Left ventricle myocardium inferior (tissue), 1 donor: ENCODE data around the gene MBNL3. TPM values are rescaled to one million over a fixed set of nuclear protein-coding genes. Genes with fewer than 3 reads are reported as not detected.

Source experiments
- DNase-seq: peaks from one replicate; pipeline ENCODE4 v3.0.0-alpha.2; 2020
- H3K27ac ChIP-seq: fragments of 200-600 bp; replicated peaks from 2 replicates; pipeline ENCODE4 v1.8.0; 2021
- H3K27me3 ChIP-seq: fragments of 200-600 bp; 2 replicates; pipeline ENCODE4 v1.8.0; 2021; ENCODE audit warnings: low read depth
- H3K36me3 ChIP-seq: fragments of 200-600 bp; 2 replicates; pipeline ENCODE4 v1.8.0; 2021
- H3K4me1 ChIP-seq: fragments of 200-600 bp; 2 replicates; pipeline ENCODE4 v1.8.0; 2021
- H3K4me3 ChIP-seq: fragments of 200-600 bp; 2 replicates; pipeline ENCODE4 v1.8.0; 2021; ENCODE audit warnings: mild to moderate bottlenecking, moderate library complexity
- H3K9me3 ChIP-seq: fragments of 200-600 bp; replicated peaks from 2 replicates; pipeline ENCODE4 v1.8.0; 2021
- CTCF ChIP-seq: fragments of 200-600 bp; IDR thresholded peaks from 2 replicates; pipeline ENCODE4 v1.8.0; 2021; ENCODE audit warnings: antibody characterized with exemption, mild to moderate bottlenecking, borderline replicate concordance
- intact Hi-C: fragments of 100-400 bp; cut with micrococcal nuclease; formaldehyde crosslinking; loops from one replicate; pipeline ENCODE4 v1.11.0; 2022
- total RNA-seq: library from RNA; stranded (reverse); fragmentation: NEBNext Ultra II Directional; extraction: Animal tissue kit (Norgen Biotek cat#: 25700); gene quantifications from one replicate; pipeline ENCODE4 v1.2.1, GENCODE V29; 2021
- donor health status: DM: no; HTN: yes; CAD: no; lungs with severe emphysema.

The MBNL3 gene
- total RNA-seq, 1 donor from 2014 or later: 38.5 TPM

- Histone ChIP-seq H3K36me3 (no peaks in the 10 kb centered on the region), H3K9me3 (no peaks in the 10 kb centered on the region), H3K4me1 (no peaks in the 10 kb centered on the region), H3K4me3 (peak overlapping the region; percentile 29), H3K27ac (peak overlapping the region; percentile 6), H3K27me3 (no peaks in the 10 kb centered on the region)
- no peak for DNase-seq
- no peak for TF ChIP-seq CTCF
- intact Hi-C loops: no loop called here
Observed at GRCh38 chrX:132411310-132411977, 77.4 kb downstream of the MBNL3 start.

- peak overlapping the region; percentile 29 for H3K4me3 ChIP-seq
- no peak for DNase-seq
- no peaks in the 10 kb centered on the region for H3K36me3 ChIP-seq
- H3K27ac ChIP-seq: no peak overlapping the region
- intact Hi-C loops: no loop called here
- H3K27me3 ChIP-seq: no peaks in the 10 kb centered on the region
- no peaks in the 10 kb centered on the region for H3K9me3 ChIP-seq
- no peak for TF ChIP-seq CTCF
- no peaks in the 10 kb centered on the region for H3K4me1 ChIP-seq
Observed at GRCh38 chrX:132409780-132410556, 78.9 kb downstream of the MBNL3 start.

- no peak overlapping the region for H3K4me3 ChIP-seq
- no peaks in the 10 kb centered on the region for H3K36me3 ChIP-seq
- H3K27me3 ChIP-seq: no peaks in the 10 kb centered on the region
- intact Hi-C loops: no loop called here
- H3K27ac ChIP-seq: no peak overlapping the region
- no peak for TF ChIP-seq CTCF
- no peak for DNase-seq
- no peaks in the 10 kb centered on the region for H3K9me3 ChIP-seq
- no peaks in the 10 kb centered on the region for H3K4me1 ChIP-seq
Observed at GRCh38 chrX:132407691-132408090, 81.1 kb downstream of the MBNL3 start.

- Histone ChIP-seq H3K27ac (no peak overlapping the region), H3K4me3 (no peak overlapping the region), H3K27me3 (no peaks in the 10 kb centered on the region), H3K36me3 (no peaks in the 10 kb centered on the region), H3K9me3 (no peaks in the 10 kb centered on the region), H3K4me1 (no peaks in the 10 kb centered on the region)
- no peak for DNase-seq
- TF ChIP-seq CTCF: no peak
- intact Hi-C loops: no loop called here
Observed at GRCh38 chrX:132406106-132406505, 82.7 kb downstream of the MBNL3 start.

GRCh38 chrX:132404266-132404665, 84.6 kb downstream of the MBNL3 start:
- no peak for TF ChIP-seq CTCF
- H3K4me3 ChIP-seq: no peak overlapping the region

More at GRCh38 chrX:132404266-132404665, 84.6 kb downstream of the MBNL3 start:
- H3K27me3 ChIP-seq: no peaks in the 10 kb centered on the region
- no peaks in the 10 kb centered on the region for H3K4me1 ChIP-seq
- DNase-seq: no peak
- intact Hi-C loops: no loop called here
- H3K36me3 ChIP-seq: no peaks in the 10 kb centered on the region
- H3K9me3 ChIP-seq: no peaks in the 10 kb centered on the region
- H3K27ac ChIP-seq: no peak overlapping the region
